Neural crest cell (in vitro differentiated cells): ENCODE results near the gene PTPN23. TPM values are rescaled to one million over a fixed set of nuclear protein-coding genes. Genes with fewer than 3 reads are reported as not detected.

Experiments
- DNase-seq: peaks from one replicate; pipeline ENCODE4 v3.0.0; 2021; ENCODE audit warnings: low read depth, mixed read lengths, low spot score
- H3K27ac Mint-ChIP-seq: one replicate; pipeline ENCODE4 v1.8.0; 2021; ENCODE audit warnings: mild to moderate bottlenecking, mixed read lengths; ENCODE audit not compliant: unreplicated experiment
- H3K27me3 Mint-ChIP-seq: 2 replicates; pipeline ENCODE4 v1.8.0; 2021; ENCODE audit warnings: low read depth, mild to moderate bottlenecking, mixed read lengths
- H3K36me3 Mint-ChIP-seq: 2 replicates; pipeline ENCODE4 v1.8.0; 2021; ENCODE audit warnings: low read depth, mild to moderate bottlenecking, mixed read lengths
- H3K4me1 Mint-ChIP-seq: 2 replicates; pipeline ENCODE4 v1.8.0; 2021; ENCODE audit warnings: mixed read lengths
- H3K4me3 Mint-ChIP-seq: one replicate; pipeline ENCODE4 v1.8.0; 2021; ENCODE audit warnings: mild to moderate bottlenecking, mixed read lengths
- H3K9me3 Mint-ChIP-seq: 2 replicates; pipeline ENCODE4 v1.8.0; 2021; ENCODE audit warnings: mixed read lengths
- CTCF ChIP-seq: fragments of 200-600 bp; sonication (generic); conservative IDR thresholded peaks from 2 replicates; pipeline ENCODE4 v1.5.0; 2021; ENCODE audit warnings: antibody characterized with exemption, mild to moderate bottlenecking
- total RNA-seq: library from RNA; stranded (reverse); gene quantifications from 2 replicates; pipeline ENCODE4 v1.2.1, GENCODE V29; 2021

Gene PTPN23
- total RNA-seq, 1 donor from 2014 or later = 43.9 TPM

- DNase-seq = no peak
- Mint-ChIP-seq H3K4me1 (peaks cover 18% of the 10 kb centered on the region), H3K4me3 (no peak overlapping the region), H3K36me3 (no peaks in the 10 kb centered on the region), H3K27ac (no peak overlapping the region), H3K27me3 (no peaks in the 10 kb centered on the region), H3K9me3 (no peaks in the 10 kb centered on the region)
- TF ChIP-seq CTCF = no peak
These were observed 18.2 kb downstream of the PTPN23 start for GRCh38 chr3:47399016-47399415.

- no peaks in the 10 kb centered on the region for H3K9me3 Mint-ChIP-seq
- H3K4me3 Mint-ChIP-seq = no peak overlapping the region
- H3K27me3 Mint-ChIP-seq = no peaks in the 10 kb centered on the region
- peaks cover 11% of the 10 kb centered on the region for H3K4me1 Mint-ChIP-seq
- no peaks in the 10 kb centered on the region for H3K36me3 Mint-ChIP-seq
- no peak overlapping the region for H3K27ac Mint-ChIP-seq
- no peak for TF ChIP-seq CTCF
- DNase-seq = no peak
These were observed 18.9 kb downstream of the PTPN23 start for GRCh38 chr3:47399531-47400270.

- peaks cover under 1% of the 10 kb centered on the region for H3K4me1 Mint-ChIP-seq
- H3K4me3 Mint-ChIP-seq = no peak overlapping the region
- no peaks in the 10 kb centered on the region for H3K36me3 Mint-ChIP-seq
- H3K9me3 Mint-ChIP-seq = no peaks in the 10 kb centered on the region
- no peak overlapping the region for H3K27ac Mint-ChIP-seq
- DNase-seq = no peak
- H3K27me3 Mint-ChIP-seq = no peaks in the 10 kb centered on the region
- TF ChIP-seq CTCF = no peak
These were observed 23.6 kb downstream of the PTPN23 start for GRCh38 chr3:47404431-47404876.

GRCh38 chr3:47404955-47405790 lies 24.4 kb downstream of the PTPN23 start:
- TF ChIP-seq CTCF = no peak
- Mint-ChIP-seq H3K36me3 (no peaks in the 10 kb centered on the region), H3K4me3 (no peak overlapping the region), H3K27ac (no peak overlapping the region), H3K27me3 (no peaks in the 10 kb centered on the region), H3K4me1 (no peaks in the 10 kb centered on the region), H3K9me3 (no peaks in the 10 kb centered on the region)
- no peak for DNase-seq

- TF ChIP-seq CTCF = no peak
- DNase-seq = no peak
- Mint-ChIP-seq H3K27ac (no peak overlapping the region), H3K9me3 (no peaks in the 10 kb centered on the region), H3K36me3 (no peaks in the 10 kb centered on the region), H3K27me3 (no peaks in the 10 kb centered on the region), H3K4me3 (no peak overlapping the region), H3K4me1 (no peaks in the 10 kb centered on the region)
These were observed 25.3 kb downstream of the PTPN23 start for GRCh38 chr3:47405820-47406761.
